HG03571 (cell line): Measurements from ENCODE around the gene UBE2N.
"Not testable (repeated sequence)": the region's sequence is repeated elsewhere in the genome, so short reads cannot be mapped to it uniquely, and the experiment has no call there.

ENCODE experiments used
- ATAC-seq: cut with Tn5 transposase; IDR thresholded peaks from one replicate; pipeline ENCODE4 v1.9.1; 2021; ENCODE audit not compliant: unreplicated experiment

The UBE2N gene

GRCh38 chr12:93415723-93416464, 25.9 kb downstream of the UBE2N start:
- ATAC-seq = no peak

GRCh38 chr12:93413064-93413463, 28.7 kb downstream of the UBE2N start:
- no peak for ATAC-seq

- ATAC-seq = not testable (repeated sequence)
These were observed 29.4 kb downstream of the UBE2N start for GRCh38 chr12:93412396-93412795.

DNA sequence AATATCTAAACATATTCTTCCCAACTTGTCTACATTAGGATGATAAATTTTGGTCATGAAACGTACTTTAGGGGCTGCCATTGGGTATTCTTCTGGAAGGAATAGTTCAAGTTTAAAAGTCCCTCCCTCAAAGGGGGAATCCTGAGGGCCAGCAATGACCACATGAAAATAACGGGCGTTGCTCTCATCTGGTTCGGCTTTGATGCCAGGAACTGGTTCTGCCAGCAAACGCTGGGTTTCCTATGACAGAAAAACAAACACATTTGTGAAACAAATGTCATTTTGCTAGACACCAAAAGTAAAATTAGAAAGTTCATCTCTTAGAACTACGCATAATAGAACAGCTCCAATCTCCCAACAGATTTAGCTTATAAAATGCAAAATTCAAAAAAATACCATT, 30.7 kb downstream of the UBE2N start:
- ATAC-seq = not testable (repeated sequence)

DNA sequence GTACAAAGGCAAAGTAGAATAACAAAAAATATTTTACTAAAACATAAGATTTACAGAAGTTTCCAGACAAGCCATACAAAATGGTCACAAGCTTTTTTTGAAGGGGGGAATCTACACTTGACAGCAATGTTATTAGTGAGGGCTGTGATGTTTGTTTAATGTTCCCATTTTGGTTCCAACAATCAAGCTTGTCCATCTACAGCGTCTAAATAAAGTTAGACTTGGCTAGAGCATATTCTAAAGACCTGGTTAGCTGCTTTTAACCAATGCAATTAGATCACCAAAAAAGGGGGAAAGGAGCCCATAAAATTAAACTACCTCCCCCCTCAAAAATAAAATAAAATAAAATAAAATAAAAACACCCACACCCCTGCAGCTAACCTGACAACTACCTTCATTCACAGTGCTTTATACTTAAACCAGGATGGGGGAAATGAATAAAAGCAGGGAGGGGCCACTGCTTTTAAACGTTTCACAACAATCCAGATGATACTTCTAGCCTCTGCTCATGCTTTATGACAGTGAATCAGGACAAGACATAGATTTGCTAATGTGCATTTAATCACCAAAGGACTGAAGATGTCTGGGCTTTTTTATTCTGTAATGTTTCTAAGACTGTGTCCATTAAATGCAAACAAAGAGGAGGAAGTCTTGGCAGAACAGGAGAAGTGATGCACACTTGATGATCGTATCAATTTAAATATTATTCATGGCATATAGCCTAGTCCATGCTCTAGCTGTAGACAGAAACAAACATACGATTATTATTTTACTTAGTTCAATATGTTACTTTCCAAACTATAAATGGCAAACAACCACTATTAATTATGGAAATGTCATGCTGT, 32.2 kb downstream of the UBE2N start:
- ATAC-seq = not testable (repeated sequence)

DNA sequence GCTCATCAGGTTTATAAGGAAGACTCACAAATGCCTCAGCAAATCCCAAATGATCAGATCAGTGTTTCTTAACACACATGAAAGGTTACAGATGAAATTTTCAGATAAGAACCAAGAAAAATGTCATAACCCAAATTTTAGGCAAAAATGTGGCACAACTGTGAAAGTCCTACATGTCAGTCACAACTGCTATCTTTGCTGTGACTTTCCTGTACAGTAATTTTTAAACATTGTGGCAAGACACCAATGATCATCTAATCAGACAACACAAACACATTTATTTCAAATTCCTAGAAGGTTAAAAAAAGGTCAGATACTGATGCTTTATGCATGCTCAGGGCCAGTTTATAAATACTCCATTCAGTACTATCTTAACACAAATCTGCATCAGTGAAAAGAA, 32.9 kb downstream of the UBE2N start:
- no peak for ATAC-seq

DNA sequence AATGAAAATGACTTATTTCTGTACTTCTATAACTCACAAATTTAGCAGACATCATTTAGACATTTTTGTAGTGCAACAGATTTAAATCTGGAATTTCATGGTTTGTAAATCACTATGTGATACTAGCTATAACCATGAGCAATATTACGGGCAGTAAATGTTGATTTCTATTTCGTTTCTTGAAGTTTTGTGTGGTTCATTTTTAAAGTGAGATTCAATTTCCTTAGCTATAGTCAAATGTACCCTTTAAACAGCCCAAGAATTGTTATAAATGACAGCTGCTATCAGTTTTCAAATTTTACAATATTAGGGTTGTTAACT, 33.8 kb downstream of the UBE2N start:
- no peak for ATAC-seq

- ATAC-seq = no peak
These were observed 34.4 kb downstream of the UBE2N start for GRCh38 chr12:93407054-93407962.

DNA sequence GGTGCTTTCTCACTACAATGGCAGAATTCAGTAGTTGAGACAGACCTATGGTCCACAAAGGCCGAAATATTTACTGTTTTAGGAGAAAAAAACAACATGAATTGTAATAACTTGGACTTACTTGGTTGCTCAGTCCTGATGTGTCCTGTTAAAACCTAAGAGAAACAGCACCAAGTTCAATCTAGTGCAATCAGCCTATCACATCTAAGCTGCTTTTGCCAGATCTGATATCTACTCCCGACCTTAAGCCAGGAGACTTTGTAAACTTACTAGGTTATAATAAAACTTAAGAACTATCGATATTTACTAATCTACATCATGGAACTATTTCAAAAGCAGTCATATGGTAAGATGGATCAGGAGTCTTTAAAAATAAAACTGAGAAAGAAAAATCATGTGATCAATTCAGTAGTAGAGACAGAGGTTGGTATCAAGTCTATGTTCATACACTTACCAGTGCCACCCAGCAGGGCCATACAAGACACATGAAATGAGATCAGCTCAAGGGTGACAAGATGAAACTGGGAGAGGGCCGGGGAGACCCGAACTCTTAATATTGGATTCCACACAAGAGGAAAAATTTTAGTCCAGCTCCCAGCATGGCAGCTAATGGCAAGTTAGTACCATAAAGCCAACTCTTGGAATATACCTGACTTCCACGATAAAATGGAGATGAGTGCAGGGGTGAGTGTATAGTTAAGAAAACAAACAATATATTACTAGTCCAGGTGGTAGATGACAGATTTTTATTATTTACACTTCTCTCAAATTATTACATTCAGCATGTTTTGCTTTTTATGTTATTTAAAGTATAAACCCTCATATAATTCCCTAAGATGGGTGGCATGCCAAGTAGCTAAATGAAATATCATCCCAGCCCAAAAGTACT, 36.5 kb downstream of the UBE2N start:
- ATAC-seq = no peak

GRCh38 chr12:93403988-93404803, 37.6 kb downstream of the UBE2N start:
- ATAC-seq = no peak

DNA sequence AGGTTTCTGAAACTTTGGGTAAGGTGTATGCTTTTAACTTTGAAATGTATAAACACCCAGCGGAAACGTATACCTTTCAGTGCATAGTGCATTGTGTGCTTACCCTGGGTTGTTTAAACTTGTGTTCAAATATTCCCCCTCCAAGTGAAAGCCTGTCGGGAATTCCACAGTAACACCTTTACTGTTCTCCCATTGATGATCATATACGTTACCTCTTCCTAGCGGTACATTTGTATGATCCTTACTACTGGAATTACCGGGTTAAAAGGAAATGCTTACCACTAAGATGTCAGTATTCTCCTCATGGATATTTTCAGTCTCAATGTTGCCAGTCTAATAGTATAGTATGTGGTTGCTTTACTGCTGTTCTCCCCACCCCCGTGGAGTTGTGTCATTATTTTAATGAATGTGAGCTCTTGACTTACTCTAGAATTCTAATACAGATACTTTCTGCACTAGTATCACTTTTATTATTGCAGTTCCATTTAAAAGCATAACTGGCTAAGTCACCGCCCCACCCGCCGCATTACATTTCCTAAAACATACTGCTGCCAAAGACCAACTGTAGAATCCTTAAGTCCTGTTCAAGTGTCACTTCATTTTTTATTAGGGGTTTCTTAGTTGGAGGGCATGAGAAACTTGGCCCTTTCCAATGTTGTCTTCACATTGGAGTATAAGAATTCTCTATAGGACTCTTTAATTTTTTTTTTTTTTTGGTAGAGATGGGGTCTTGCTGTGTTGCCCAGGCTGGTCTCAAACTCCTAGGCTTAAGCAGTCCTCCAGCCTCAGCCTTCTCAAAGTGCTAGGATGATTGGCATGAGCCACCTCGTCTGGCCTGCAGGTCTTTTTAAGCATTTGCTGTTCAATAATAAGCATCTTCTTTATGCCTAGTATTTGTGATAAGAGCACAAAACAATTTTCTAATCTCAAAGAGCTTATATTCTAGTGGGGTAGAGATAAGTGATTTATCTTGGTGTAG, 39.1 kb downstream of the UBE2N start:
- ATAC-seq = no peak

- peak; percentile 78 for ATAC-seq
These were observed 42.4 kb downstream of the UBE2N start for GRCh38 chr12:93399183-93399863.

GRCh38 chr12:93397412-93397811, 44.3 kb downstream of the UBE2N start:
- ATAC-seq = no peak

DNA sequence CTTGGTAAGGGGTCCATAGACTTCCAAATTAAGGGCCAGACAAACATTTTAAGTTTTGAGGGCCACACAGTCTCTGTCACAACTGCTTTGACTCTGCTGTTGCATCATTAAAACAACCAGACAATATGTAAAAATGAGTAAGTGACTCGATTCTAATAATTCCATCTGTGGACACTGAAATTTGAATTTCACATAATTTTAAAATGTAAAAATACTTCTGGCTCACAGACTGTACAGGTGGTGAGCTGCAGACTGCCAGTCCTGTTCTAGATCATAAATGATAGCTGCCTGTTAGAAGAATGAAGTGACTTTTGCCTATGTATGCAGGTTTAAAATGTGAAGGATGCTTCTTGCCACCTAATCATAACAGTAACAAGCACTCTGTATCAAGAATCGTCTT, 48.3 kb downstream of the UBE2N start:
- ATAC-seq = no peak

GRCh38 chr12:93390549-93391297, 51.0 kb downstream of the UBE2N start:
- ATAC-seq = no peak

- ATAC-seq = no peak
These were observed 51.7 kb downstream of the UBE2N start for GRCh38 chr12:93390031-93390430.

DNA sequence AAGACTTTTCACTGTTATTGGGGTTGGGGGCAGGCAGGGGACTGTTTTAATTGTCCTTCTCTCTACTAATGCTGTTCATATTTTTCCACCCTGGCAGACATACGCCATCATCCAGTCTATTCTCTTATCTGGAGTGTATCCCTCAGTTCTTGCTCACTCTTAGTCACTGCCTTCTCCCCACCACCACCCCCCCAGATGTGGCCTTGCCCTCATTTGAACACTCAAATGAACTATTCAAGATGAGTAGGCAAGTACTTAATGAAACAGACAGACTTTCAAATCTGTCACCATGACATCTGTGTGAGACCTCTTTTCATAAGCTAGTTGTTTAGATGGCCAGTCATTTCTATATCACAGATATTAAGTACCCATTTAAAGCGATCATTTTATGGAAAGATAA, 54.0 kb downstream of the UBE2N start:
- ATAC-seq = no peak
